H54 (cell line): Measurements from ENCODE around the gene HSD11B1.

Experiments used
- DNase-seq: peaks from one replicate; pipeline ENCODE4 v3.0.0; 2011; ENCODE audit warnings: low spot score, mixed read lengths; ENCODE audit not compliant: insufficient read length
- FAIRE-seq: peaks from 3 replicates; lab custom pipeline; 2011; peaks lifted over from hg19 to GRCh38; lab: Jason Lieb, UNC
- POLR2A ChIP-seq: IDR thresholded peaks from 2 replicates; pipeline ENCODE4 v1.6.1; 2011; ENCODE audit warnings: low read depth, mild to moderate bottlenecking, low read length

HSD11B1 gene

DNA sequence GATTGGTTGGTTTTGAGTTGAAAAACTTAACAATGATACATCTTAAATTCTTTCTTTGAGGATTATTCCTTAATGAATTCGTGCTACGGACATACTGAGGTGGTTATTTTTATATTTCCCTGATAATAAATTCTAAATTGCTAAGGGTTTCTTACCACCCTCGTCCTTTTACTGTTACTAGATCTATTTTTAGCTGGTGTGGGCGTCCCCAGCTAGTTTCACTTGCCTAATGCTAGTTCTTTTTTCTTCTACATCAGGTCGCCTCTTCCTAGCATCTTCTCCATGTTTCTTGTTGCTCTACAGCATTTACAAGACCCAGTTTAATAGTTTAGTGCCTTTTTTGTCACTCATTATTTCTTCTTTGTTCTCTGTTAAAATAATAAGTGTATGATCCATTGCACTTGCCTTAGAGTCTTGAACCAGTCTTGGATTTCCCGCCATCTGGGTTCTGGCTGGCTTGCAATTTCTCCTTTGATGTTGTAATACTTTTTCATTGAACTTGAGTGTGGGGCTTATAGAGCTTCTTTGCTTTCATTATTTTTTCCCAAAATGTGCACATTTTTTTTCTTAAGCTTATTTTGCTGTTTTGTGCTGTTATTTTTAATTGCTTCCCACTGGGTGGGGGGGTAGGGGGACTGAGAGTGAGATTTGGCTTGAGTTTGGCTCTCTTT lies 677 bp upstream of the HSD11B1 start:
- TF ChIP-seq POLR2A, result no peak
- no peak for DNase-seq
- FAIRE-seq, result no peak

DNA sequence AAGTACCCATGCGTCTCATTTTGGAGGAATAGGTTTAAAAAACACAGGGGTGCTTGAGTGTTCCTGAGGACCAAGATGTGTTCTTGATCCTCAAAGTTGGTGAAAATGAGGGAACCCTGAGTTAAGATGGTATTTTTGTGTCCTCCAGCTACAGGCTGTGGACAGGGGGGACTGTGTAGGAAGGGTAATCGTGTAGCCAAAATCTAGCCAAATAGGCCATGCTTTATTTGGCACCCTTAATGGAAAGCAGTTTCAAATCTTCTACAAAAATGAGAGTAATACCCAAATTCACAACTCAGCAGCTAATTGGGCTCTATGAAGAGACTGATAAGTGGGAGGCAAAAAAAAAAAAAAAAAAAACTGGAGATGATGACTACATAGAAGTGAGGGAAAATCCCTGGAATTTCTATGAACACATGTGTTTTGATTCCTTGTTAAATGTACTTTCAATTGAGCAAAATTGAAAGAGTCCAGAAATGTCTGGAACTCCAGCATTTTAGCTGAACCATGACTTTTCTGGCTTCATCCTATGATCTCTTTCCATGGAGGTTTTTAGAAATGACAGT lies 470 bp downstream of the HSD11B1 start:
- TF ChIP-seq POLR2A, result no peak
- FAIRE-seq, result no peak
- no peak for DNase-seq

DNA sequence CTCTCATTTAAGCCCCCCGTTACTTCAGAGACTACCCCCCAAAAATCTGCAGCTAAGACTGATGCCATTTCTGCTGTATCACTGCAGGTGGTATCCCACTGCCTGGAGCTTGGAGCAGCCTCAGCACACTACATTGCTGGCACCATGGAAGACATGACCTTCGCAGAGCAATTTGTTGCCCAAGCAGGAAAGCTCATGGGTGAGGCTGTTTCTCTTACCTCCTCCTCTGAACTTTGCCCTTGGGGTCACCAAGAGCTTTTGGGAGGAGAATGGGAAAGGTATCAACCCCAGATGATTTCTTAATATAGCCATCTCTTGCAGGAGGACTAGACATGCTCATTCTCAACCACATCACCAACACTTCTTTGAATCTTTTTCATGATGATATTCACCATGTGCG lies 2.0 kb downstream of the HSD11B1 start:
- FAIRE-seq (no peak), DNase-seq (no peak)
- TF ChIP-seq POLR2A, result no peak

DNA sequence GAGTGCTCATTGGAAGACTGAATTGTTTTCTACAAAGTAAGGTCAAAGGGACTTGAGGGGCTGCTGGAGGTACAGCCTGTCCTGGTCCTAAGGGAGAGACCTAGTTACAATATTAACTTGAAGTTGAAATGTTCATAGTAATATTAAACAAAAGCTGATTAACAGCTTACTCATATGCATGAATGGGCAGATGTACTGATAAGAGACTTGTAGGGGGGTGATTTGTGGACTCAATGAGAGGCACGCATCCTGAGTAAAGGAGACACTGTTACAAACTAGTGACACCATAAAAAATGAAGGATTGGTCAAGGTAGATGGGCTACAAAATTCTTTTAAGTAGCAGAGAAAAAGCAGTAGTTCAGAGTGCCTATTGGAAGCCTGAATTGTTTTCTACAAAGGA lies 2.7 kb downstream of the HSD11B1 start:
- no peak for TF ChIP-seq POLR2A
- FAIRE-seq, result no peak
- no peak for DNase-seq

DNA sequence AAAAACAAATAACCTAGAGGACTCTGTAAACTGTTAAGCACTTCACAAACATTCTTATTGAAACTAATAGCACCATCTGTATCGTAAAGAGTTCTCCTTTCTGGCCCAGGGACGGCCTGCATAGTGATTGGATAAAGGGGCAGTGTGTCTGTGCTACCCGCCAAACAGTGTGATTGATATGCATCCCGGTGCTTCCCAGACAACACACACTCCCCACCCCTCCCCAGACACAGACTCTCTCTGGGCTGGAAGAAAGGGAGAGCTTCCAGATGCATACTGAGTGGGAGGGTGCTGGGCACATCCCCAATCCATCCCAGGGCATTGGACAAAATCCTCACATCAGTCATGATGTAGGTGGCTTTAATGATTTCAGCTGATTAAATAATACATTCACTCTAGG lies 3.7 kb downstream of the HSD11B1 start:
- TF ChIP-seq POLR2A, result no peak
- DNase-seq, result no peak
- FAIRE-seq, result no peak

DNA sequence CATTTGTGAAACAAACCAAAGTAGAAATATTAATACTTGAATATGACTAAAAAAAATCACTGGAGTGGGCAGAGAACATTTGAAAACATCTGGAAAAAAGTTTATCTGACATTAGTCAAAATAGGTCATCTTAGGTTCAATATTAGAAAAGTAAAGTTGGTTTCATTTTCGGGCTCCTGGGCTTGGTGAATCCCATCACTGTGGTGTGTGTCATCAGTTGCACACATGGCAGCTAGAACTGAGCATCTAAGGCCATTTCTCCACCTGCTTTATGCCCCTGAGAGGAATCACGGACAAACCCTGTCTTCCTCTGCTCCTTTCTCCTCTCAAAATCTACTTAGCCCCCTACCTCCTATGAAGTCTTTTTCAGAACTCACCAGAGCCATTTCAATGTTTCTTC lies 5.4 kb downstream of the HSD11B1 start:
- no peak for FAIRE-seq
- DNase-seq, result no peak
- TF ChIP-seq POLR2A, result no peak

DNA sequence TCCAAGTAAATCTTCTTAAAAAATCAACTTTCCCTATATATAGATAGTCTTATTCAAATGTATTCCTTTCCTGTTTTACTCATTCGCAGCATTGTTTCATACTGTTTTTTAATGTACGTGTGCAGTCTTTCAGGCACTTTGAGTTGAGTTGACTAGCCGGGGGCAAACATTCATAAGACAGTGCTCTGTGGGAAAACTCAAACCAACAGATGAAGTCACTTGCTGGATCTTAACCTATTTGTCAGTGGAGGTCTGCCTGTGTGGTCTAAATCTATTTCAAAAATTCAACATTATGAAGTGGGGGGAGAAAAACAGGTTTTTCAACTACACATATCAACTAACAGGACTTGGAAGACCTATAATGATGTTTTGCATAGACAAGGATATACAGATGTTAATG lies 6.2 kb downstream of the HSD11B1 start:
- no peak for TF ChIP-seq POLR2A
- no peak for DNase-seq
- FAIRE-seq, result no peak

DNA sequence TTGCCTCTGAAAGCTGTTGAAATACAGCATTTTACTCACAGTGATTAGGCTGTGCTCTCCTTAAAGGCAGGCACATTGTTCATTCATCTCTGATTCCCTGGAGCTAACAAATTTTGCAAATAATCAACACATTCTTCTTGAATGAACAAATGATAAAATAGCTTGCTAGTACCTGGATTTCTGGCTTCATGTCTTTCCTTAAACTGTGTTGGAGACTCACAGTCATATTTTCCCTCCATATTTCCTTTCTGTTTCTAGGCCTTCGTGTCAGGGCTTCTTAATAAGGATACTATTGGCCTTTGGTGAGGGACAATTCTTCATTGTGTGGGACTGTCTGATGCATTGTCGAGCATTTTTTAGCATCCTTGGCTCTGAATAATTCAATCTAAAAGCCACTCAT lies 9.7 kb downstream of the HSD11B1 start:
- TF ChIP-seq POLR2A, result no peak
- no peak for DNase-seq
- no peak for FAIRE-seq

DNA sequence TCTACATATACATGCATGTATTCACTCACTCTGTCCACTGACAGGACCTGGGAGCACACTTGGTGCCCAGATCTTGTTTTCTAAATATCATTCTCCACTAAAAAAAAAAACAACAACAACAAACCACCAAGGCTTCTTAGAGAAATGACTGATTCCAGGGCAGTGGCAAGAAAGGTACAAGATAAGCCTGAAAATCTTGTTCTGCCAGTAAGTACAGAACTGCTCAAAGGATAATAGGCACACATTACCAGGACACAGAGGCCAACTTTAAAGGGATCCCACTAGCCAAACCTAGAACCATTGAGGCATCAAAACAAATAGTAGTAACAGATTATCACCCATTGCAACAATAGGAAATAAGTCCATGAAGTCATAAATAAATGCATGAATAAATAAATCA lies 10.7 kb downstream of the HSD11B1 start:
- FAIRE-seq (no peak), DNase-seq (no peak)
- TF ChIP-seq POLR2A, result no peak

DNA sequence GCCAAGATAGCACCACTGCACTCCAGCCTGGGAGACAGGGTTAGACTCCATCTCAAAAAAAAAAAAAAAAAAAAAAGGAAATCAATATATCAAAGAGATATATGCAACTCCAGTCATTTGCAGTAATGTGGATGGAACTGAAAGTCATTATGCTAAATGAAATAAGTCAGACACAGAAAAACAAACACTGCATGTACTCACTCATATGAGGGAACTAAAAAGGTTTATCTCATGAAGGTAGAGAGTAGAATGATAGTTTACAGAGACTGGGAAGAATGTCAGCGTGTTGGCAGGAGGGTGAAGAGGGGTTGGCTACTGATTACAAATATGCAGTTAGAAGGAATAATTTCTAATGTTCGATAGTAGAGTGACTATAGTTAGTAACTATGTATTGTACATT lies 13.2 kb downstream of the HSD11B1 start:
- FAIRE-seq (no peak), DNase-seq (no peak)
- no peak for TF ChIP-seq POLR2A

DNA sequence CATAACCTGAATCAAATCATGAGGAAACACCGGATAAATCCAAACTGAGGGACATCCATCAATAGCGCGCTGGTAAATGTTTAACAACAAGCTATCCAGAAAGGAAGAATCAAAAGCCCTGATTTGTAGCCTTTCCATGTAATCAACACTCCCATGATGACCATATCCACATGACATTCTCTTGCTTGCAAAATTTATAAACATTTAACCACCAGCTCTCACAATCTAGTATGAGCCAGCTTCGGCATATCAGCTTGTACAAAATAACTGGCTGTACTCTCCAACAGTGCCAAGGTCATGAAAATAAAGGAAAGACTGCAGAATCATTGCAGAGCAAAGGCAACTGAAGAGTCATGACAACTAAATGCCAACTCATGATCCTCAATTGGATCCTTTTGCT lies 15.7 kb downstream of the HSD11B1 start:
- no peak for TF ChIP-seq POLR2A
- DNase-seq (no peak), FAIRE-seq (no peak)

DNA sequence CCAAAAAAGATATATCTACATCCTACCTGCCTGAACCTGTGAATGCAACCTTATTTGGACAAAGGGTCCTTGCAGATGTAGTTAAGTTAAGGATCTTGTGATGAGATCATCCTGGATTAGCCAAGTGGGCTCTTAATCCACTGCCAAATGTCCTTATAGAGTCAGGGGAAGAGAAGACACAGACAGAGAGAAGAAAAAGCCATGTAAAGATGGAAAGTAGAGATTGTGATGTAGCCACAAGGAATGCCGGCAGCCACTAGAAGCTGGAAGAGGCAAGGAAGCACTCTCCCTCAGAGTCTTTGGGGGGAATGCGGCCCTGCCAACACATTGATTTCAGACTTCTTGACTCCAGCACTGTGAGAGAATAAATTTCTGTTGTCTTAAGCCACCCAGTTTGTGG lies 16.2 kb downstream of the HSD11B1 start:
- TF ChIP-seq POLR2A, result no peak
- FAIRE-seq (no peak), DNase-seq (no peak)

DNA sequence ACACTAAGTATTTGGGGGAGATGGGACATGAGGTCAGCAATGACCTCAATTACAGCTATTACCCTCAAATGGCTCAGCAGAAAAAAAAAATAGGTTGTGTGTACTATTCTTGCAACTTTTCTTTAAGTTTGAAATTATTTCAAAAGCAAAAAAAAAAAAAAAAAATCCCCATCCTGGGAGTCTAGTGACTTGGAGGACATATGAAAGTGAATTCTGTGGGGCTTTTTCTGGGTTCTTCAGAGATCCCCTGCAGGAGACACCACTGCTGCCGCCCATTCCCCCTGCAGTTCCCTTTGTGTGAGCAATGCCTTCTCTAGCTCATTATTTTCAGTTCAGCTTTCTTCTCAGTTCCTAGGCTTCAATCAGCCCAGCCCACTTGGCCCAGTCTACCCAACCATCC lies 16.7 kb downstream of the HSD11B1 start:
- no peak for FAIRE-seq
- no peak for DNase-seq
- no peak for TF ChIP-seq POLR2A

DNA sequence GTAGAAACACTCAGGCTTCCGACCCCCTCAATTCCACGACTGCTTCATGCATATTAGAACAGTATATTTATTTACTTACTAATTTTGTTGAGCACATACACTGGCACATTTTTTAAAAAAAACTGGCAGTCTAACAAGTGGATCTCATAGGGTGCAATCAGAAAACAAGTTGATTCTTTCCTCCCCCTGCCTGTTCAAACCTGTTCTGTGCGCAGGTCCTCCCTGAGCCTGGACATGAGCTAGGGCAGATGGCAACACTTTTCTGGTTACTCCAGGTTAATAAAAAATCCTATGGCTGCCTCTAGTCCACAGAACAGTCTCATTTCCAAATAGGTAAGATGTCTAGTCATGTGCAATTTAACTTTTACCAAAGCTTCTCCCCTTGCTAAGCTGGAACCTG lies 18.6 kb downstream of the HSD11B1 start:
- FAIRE-seq (no peak), DNase-seq (no peak)
- TF ChIP-seq POLR2A, result no peak
